Tibial nerve (tissue), 4 donors: ENCODE measurements around the gene FYTTD1. TPM values are rescaled to one million over a fixed set of nuclear protein-coding genes. Genes with fewer than 3 reads are reported as not detected.

ENCODE experiments used
- DNase-seq, 2 donors: peaks; one replicate each; pipeline ENCODE4 v3.0.0-alpha.2; 2019; ENCODE audit warnings: low spot score in 2 of 2
- H3K27ac ChIP-seq, 4 donors: fragments of 200-600 bp; sonication (generic) in 3 of 4; one replicate each; pipeline ENCODE4 v1.5.1; 2017 to 2019; ENCODE audit warnings: mild to moderate bottlenecking in 1 of 4
- H3K27me3 ChIP-seq, 2 donors: fragments of 200-600 bp; sonication (generic) in 1 of 2; one replicate each; pipeline versions ENCODE4 v1.5.1 to v1.6.0; 2017 to 2019
- H3K36me3 ChIP-seq, 3 donors: fragments of 200-600 bp; sonication (generic); one replicate each; pipeline ENCODE4 v1.5.1; 2018 to 2019
- H3K4me1 ChIP-seq, 4 donors: fragments of 200-600 bp; sonication (generic) in 3 of 4; one replicate each; pipeline ENCODE4 v1.5.1; 2017 to 2019
- H3K4me3 ChIP-seq, 4 donors: fragments of 200-600 bp; sonication (generic) in 3 of 4; one replicate each; pipeline ENCODE4 v1.5.1; 2017 to 2019; ENCODE audit warnings: mild to moderate bottlenecking in 1 of 4, moderate library complexity in 1 of 4
- H3K9me3 ChIP-seq, 4 donors: fragments of 200-600 bp; sonication (generic) in 3 of 4; one replicate each; pipeline ENCODE4 v1.5.1; 2017 to 2019
- EP300 ChIP-seq, 2 donors: sonication (generic); formaldehyde crosslinking; IDR thresholded peaks; one replicate each; pipeline ENCODE4 v1.6.1; 2017; ENCODE audit warnings: antibody characterized with exemption in 2 of 2, mild to moderate bottlenecking in 1 of 2
- POLR2A ChIP-seq, 2 donors: fragments of 450-650 bp; IDR thresholded peaks; one replicate each; pipeline ENCODE4 v1.6.1; 2017; ENCODE audit warnings: antibody characterized with exemption in 2 of 2, mild to moderate bottlenecking in 2 of 2, moderate library complexity in 2 of 2
- WGBS, 2 donors: methylation state at CpG; one replicate each; pipeline ENCODE4 v1.1.5; 2018; 5-methylcytosine and 5-hydroxymethylcytosine counted together
- total RNA-seq, 4 donors: library from RNA; depleted of rRNA; stranded (reverse); fragments of >200 nt; gene quantifications; one replicate each; pipeline ENCODE4 v1.1.0, GENCODE V29; 2016
- TF ChIP-seq, protein P1 (sequence below), 5 experiments: fragments of 200-600 bp in 3 of 5; fragments of 450-650 bp in 2 of 5; sonication (generic) in 3 of 5; IDR thresholded peaks; one replicate each; pipeline ENCODE4 v1.5.1; 2016 to 2019; ENCODE audit warnings: antibody characterized with exemption in 5 of 5, mild to moderate bottlenecking in 3 of 5, moderate library complexity in 2 of 5

The FYTTD1 gene
- total RNA-seq, 4 donors from 2014 or later: 27.2 to 48.6 (median 41.2) TPM

DNA sequence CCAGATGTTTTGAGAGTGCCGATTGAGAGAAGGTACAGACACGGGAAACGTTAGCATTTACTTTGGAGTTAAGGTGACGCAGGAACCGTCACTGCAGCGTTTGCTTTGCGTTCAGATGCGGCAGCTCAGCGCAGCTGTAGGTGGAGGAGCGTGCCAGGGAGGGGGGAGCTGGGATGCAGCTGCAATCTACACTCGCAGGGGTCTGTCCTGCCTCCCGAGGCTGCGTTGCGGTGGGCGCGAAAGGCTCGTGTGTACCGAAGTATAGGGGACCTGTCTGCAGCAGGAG is 425 bp upstream of the FYTTD1 start:
- WGBS, 2 donors: 0 to 2% methylated on average over 10 to 18 of the region's 18 CpGs
- Histone ChIP-seq H3K27me3 (no peaks in the 10 kb centered on the region), H3K9me3 (no peaks in the 10 kb centered on the region), H3K4me1 (peaks cover 0 to 57% (median 29%) of the 10 kb centered on the region in 4 donors), H3K27ac (peak overlapping the region; percentile 93 to 99 (median 94)), H3K4me3 (peak overlapping the region; percentile 76 to 96 (median 88)), H3K36me3 (no peaks in the 10 kb centered on the region)
- TF ChIP-seq EP300 (IDR thresholded peaks at IDR 0.05) (no peak), POLR2A (IDR thresholded peaks at IDR 0.05) (no peak)
- TF ChIP-seq, protein P1, sequence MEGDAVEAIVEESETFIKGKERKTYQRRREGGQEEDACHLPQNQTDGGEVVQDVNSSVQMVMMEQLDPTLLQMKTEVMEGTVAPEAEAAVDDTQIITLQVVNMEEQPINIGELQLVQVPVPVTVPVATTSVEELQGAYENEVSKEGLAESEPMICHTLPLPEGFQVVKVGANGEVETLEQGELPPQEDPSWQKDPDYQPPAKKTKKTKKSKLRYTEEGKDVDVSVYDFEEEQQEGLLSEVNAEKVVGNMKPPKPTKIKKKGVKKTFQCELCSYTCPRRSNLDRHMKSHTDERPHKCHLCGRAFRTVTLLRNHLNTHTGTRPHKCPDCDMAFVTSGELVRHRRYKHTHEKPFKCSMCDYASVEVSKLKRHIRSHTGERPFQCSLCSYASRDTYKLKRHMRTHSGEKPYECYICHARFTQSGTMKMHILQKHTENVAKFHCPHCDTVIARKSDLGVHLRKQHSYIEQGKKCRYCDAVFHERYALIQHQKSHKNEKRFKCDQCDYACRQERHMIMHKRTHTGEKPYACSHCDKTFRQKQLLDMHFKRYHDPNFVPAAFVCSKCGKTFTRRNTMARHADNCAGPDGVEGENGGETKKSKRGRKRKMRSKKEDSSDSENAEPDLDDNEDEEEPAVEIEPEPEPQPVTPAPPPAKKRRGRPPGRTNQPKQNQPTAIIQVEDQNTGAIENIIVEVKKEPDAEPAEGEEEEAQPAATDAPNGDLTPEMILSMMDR (IDR thresholded peaks at IDR 0.05): no peak
- peak in 1 of 2 donors; percentile 26 for DNase-seq

DNA sequence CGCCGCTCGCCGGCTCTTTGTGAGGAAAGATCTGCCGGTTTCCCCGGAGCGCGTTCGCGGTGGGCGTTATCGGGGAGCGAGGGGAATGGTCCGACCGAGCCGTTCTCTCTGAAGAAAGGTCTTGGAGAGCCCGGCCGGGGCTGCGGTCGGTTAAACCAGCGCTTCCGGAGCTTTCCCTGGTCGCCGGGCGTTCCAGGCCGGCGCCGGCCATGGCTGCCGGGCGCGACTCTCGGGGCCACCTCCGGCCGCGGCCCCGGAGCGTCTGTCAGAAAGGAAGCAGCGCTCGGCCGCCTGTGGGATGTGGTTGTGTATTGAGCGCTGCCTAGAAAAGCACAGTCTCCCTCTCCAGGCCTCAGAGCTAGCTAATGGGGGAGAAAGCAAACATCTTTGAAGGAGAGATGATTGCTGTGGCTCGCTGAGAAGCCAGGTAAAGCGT is 731 bp downstream of the FYTTD1 start:
- no peaks in the 10 kb centered on the region for H3K27me3 ChIP-seq
- H3K9me3 ChIP-seq: no peaks in the 10 kb centered on the region
- H3K27ac ChIP-seq: peak overlapping the region; percentile 93 to 99 (median 94)
- peaks cover 0 to 62% (median 29%) of the 10 kb centered on the region in 4 donors for H3K4me1 ChIP-seq
- H3K36me3 ChIP-seq: no peaks in the 10 kb centered on the region
- WGBS, 2 donors: 0 to 1% methylated on average over 10 to 39 of the region's 43 CpGs
- peak overlapping the region; percentile 79 to 96 (median 90) for H3K4me3 ChIP-seq
- TF ChIP-seq, protein P1 (IDR thresholded peaks at IDR 0.05): peak in 3 of 5 experiments; percentile 7 to 26 (median 10)
- TF ChIP-seq EP300 (IDR thresholded peaks at IDR 0.05): peak in 1 of 2 donors; percentile 6
- TF ChIP-seq POLR2A (IDR thresholded peaks at IDR 0.05): peak in 1 of 2 donors; percentile 35
- peak; percentile 41 to 53 for DNase-seq

DNA sequence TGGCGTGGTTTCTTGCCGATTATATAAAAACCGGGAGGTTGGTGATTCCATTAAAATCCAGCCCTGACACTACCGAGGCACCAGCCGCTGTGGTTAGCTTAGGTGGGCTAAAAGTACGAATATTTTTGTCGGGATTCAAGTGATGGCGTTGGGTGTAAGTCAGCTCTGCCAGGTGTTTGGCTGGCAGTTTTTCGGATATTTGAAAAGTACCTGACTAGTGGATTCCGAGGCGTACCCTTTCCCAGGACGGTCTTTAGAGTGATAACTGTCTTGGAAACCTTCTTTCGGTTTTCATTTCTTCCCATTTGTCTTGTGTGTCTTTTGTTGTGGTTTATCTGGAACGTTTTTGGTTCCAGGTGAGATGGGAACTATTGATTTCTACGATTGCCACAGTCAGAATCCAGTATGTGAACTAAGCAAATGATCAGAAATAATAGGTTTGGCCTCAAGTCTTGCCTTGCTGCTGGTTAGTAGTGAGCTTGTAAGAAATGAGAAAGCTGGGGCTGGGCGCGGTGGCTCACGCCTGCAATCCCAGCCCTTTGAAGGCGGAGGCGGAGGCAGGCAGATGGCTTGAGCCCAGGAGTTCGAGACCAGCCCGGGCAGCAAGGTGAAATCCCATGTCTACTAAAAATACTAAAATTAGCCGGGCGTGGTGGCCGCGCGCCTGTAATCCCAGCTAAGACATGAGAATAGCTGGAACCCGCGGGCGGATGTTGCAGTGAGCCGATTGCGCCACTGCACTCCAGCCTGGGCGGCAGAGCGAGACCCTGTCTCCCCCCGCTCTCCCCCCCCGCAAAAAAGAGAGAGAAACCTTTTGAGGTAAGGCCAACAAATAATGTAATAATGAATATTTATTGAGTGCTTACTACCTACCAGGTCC is 1.4 kb downstream of the FYTTD1 start:
- 5 to 7% methylated on average over 36 of the region's 36 CpGs for WGBS, 2 donors
- peak overlapping the region; percentile 93 to 99 (median 94) for H3K27ac ChIP-seq
- no peaks in the 10 kb centered on the region for H3K36me3 ChIP-seq
- H3K9me3 ChIP-seq: no peaks in the 10 kb centered on the region
- H3K4me1 ChIP-seq: peaks cover 0 to 58% (median 29%) of the 10 kb centered on the region in 4 donors
- H3K4me3 ChIP-seq: peak overlapping the region; percentile 79 to 96 (median 90)
- no peaks in the 10 kb centered on the region for H3K27me3 ChIP-seq
- TF ChIP-seq EP300 (IDR thresholded peaks at IDR 0.05): peak in 1 of 2 donors; percentile 54
- TF ChIP-seq, protein P1 (IDR thresholded peaks at IDR 0.05): peak in 1 of 5 experiments; percentile 11
- peak in 1 of 2 donors; percentile 11 for TF ChIP-seq POLR2A (IDR thresholded peaks at IDR 0.05)
- peak; percentile 32 to 67 for DNase-seq

DNA sequence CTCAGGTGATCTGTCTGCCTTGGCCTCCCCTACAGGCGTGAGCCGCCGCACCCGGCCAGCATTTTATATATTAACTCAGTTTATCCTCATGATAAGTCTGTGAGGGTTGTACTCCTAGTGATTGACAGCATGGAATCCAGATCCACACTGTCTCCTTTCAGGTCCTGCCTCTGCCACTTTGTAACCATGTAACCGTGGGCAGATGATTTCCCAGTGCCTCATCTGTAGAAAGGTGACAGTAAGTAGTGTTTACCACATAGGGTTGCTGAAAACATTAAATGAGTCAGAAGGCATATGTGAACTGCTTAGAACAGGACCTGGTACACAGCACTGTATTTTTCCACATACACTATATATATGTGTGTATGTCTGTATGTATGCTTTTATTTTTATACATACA is 2.4 kb downstream of the FYTTD1 start:
- WGBS, 2 donors: 70 to 89% methylated on average over 5 of the region's 5 CpGs
- DNase-seq: no peak
- Histone ChIP-seq H3K36me3 (no peaks in the 10 kb centered on the region), H3K27me3 (no peaks in the 10 kb centered on the region), H3K27ac (peak overlapping the region in 2 of 4 donors; percentile 96 to 99), H3K9me3 (no peaks in the 10 kb centered on the region), H3K4me1 (peaks cover 0 to 56% (median 26%) of the 10 kb centered on the region in 4 donors), H3K4me3 (peak overlapping the region in 1 of 4 donors; percentile 96)
- no peak for TF ChIP-seq POLR2A (IDR thresholded peaks at IDR 0.05)
- TF ChIP-seq, protein P1 (IDR thresholded peaks at IDR 0.05): no peak
- no peak for TF ChIP-seq EP300 (IDR thresholded peaks at IDR 0.05)

GRCh38 chr3:197753263-197753662 is 3.6 kb downstream of the FYTTD1 start:
- whole genome bisulfite sequencing, 2 donors: 87 to 89% methylated on average over 3 of the region's 3 CpGs
- no peak for DNase-seq
- no peaks in the 10 kb centered on the region for H3K27me3 ChIP-seq
- H3K36me3 ChIP-seq: peaks cover 0 to 9% (median 0%) of the 10 kb centered on the region in 3 donors
- H3K27ac ChIP-seq: no peak overlapping the region
- H3K4me1 ChIP-seq: peaks cover 0 to 51% (median 25%) of the 10 kb centered on the region in 4 donors
- H3K4me3 ChIP-seq: no peak overlapping the region
- no peaks in the 10 kb centered on the region for H3K9me3 ChIP-seq
- no peak for TF ChIP-seq POLR2A (IDR thresholded peaks at IDR 0.05)
- TF ChIP-seq EP300 (IDR thresholded peaks at IDR 0.05): no peak
